ENCODE measurements around the gene LRGUK.

LRGUK gene

GRCh38 chr7:134200970-134201369 lies 73.8 kb downstream of the LRGUK start:
- Histone ChIP-seq H3K27ac (ENCODE audit: low read depth in 2 of 2, low read length in 2 of 2) (no peak overlapping the region), H3K9ac (ENCODE audit: low read depth in 1 of 2, low read length in 2 of 2) (no peak overlapping the region), H3K4me3 (ENCODE audit: low read length in 2 of 2) (no peak overlapping the region), H3K4me1 (ENCODE audit: control insufficient read depth in 2 of 2, insufficient read depth in 2 of 2, low read length in 2 of 2) (no peaks in the 10 kb centered on the region), H3K36me3 (ENCODE audit: control insufficient read depth in 2 of 2, insufficient read depth in 2 of 2, low read length in 2 of 2) (no peaks in the 10 kb centered on the region), H3K9me3 (ENCODE audit: control insufficient read depth in 2 of 2, low read length in 2 of 2) (no peaks in the 10 kb centered on the region), H3K27me3 (ENCODE audit: control insufficient read depth in 2 of 2, insufficient read depth in 2 of 2, low read length in 2 of 2) (no peaks in the 10 kb centered on the region)

DNA sequence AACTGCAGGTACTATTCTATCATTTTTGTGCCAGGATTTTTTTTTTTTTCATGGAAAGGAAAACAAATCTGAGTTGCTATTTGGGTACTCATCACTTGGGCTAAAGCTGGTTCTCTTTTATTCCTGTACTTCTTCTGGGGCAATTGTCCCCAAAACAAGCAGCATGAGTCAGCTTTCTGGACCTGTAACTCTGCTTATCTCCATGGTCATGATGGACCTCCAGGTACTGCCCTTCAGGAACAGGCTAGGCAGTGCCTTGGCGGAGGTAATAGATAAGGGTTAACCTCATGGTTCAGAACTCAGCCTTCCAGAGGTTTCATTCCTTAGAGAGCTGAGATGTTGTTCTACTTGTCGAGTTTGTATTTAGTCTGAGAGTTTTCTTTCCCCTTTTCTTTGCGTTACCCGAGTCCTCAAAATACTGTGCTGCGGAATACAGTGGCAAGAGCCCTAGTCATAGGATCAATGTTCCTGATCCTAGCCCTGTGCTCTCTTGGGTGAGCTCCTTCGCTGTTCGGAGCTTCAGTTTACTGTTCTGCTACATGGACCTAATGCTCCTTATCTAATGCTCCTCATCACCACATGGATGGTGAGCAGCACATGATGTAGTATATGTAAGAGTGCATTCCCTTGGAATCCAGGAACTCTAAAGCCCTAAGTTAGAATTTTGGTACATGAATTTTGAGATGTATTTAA lies 74.6 kb downstream of the LRGUK start:
- Histone ChIP-seq H3K9me3 (ENCODE audit: control insufficient read depth in 2 of 2, low read length in 2 of 2) (no peaks in the 10 kb centered on the region), H3K4me3 (ENCODE audit: low read length in 2 of 2) (no peak overlapping the region), H3K9ac (ENCODE audit: low read depth in 1 of 2, low read length in 2 of 2) (no peak overlapping the region), H3K27ac (ENCODE audit: low read depth in 2 of 2, low read length in 2 of 2) (no peak overlapping the region), H3K4me1 (ENCODE audit: control insufficient read depth in 2 of 2, insufficient read depth in 2 of 2, low read length in 2 of 2) (no peaks in the 10 kb centered on the region), H3K36me3 (ENCODE audit: control insufficient read depth in 2 of 2, insufficient read depth in 2 of 2, low read length in 2 of 2) (no peaks in the 10 kb centered on the region), H3K27me3 (ENCODE audit: control insufficient read depth in 2 of 2, insufficient read depth in 2 of 2, low read length in 2 of 2) (no peaks in the 10 kb centered on the region)

- Histone ChIP-seq H3K4me1 (ENCODE audit: control insufficient read depth in 2 of 2, insufficient read depth in 2 of 2, low read length in 2 of 2) (no peaks in the 10 kb centered on the region), H3K9ac (ENCODE audit: low read depth in 1 of 2, low read length in 2 of 2) (no peak overlapping the region), H3K27ac (ENCODE audit: low read depth in 2 of 2, low read length in 2 of 2) (no peak overlapping the region), H3K36me3 (ENCODE audit: control insufficient read depth in 2 of 2, insufficient read depth in 2 of 2, low read length in 2 of 2) (no peaks in the 10 kb centered on the region), H3K4me3 (ENCODE audit: low read length in 2 of 2) (no peak overlapping the region), H3K9me3 (ENCODE audit: control insufficient read depth in 2 of 2, low read length in 2 of 2) (no peaks in the 10 kb centered on the region), H3K27me3 (ENCODE audit: control insufficient read depth in 2 of 2, insufficient read depth in 2 of 2, low read length in 2 of 2) (no peaks in the 10 kb centered on the region)
These were observed 76.2 kb downstream of the LRGUK start for GRCh38 chr7:134203186-134203889.

- H3K27ac ChIP-seq (ENCODE audit: low read depth in 2 of 2, low read length in 2 of 2) = no peak overlapping the region
- H3K36me3 ChIP-seq (ENCODE audit: control insufficient read depth in 2 of 2, insufficient read depth in 2 of 2, low read length in 2 of 2) = no peaks in the 10 kb centered on the region
- no peak overlapping the region for H3K4me3 ChIP-seq (ENCODE audit: low read length in 2 of 2)
- H3K4me1 ChIP-seq (ENCODE audit: control insufficient read depth in 2 of 2, insufficient read depth in 2 of 2, low read length in 2 of 2) = no peaks in the 10 kb centered on the region
- no peak overlapping the region for H3K9ac ChIP-seq (ENCODE audit: low read depth in 1 of 2, low read length in 2 of 2)
- no peaks in the 10 kb centered on the region for H3K9me3 ChIP-seq (ENCODE audit: control insufficient read depth in 2 of 2, low read length in 2 of 2)
- H3K27me3 ChIP-seq (ENCODE audit: control insufficient read depth in 2 of 2, insufficient read depth in 2 of 2, low read length in 2 of 2) = no peaks in the 10 kb centered on the region
These were observed 82.3 kb downstream of the LRGUK start for GRCh38 chr7:134209322-134210015.

DNA sequence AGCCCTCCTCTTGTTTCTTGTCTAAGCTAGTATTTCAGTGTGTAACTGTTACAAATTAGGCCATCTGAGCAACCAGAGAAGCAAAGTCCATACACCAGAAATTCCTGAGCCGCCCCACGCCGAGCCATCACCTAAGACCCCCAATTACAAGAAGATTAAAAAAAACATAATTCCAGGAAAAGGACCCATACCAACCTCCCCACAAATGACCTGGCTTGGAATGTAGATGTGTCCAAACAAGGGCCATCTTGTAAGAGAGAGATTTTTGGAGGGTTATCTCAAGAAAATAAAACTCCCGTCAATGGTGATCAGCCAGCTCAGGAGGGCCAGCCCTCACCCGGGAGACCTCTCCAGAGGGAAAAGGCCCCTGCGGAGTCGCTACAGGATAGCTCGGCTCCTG lies 83.1 kb downstream of the LRGUK start:
- Histone ChIP-seq H3K4me3 (ENCODE audit: low read length in 2 of 2) (no peak overlapping the region), H3K4me1 (ENCODE audit: control insufficient read depth in 2 of 2, insufficient read depth in 2 of 2, low read length in 2 of 2) (no peaks in the 10 kb centered on the region), H3K9ac (ENCODE audit: low read depth in 1 of 2, low read length in 2 of 2) (no peak overlapping the region), H3K36me3 (ENCODE audit: control insufficient read depth in 2 of 2, insufficient read depth in 2 of 2, low read length in 2 of 2) (no peaks in the 10 kb centered on the region), H3K27ac (ENCODE audit: low read depth in 2 of 2, low read length in 2 of 2) (no peak overlapping the region), H3K27me3 (ENCODE audit: control insufficient read depth in 2 of 2, insufficient read depth in 2 of 2, low read length in 2 of 2) (no peaks in the 10 kb centered on the region), H3K9me3 (ENCODE audit: control insufficient read depth in 2 of 2, low read length in 2 of 2) (no peaks in the 10 kb centered on the region)

DNA sequence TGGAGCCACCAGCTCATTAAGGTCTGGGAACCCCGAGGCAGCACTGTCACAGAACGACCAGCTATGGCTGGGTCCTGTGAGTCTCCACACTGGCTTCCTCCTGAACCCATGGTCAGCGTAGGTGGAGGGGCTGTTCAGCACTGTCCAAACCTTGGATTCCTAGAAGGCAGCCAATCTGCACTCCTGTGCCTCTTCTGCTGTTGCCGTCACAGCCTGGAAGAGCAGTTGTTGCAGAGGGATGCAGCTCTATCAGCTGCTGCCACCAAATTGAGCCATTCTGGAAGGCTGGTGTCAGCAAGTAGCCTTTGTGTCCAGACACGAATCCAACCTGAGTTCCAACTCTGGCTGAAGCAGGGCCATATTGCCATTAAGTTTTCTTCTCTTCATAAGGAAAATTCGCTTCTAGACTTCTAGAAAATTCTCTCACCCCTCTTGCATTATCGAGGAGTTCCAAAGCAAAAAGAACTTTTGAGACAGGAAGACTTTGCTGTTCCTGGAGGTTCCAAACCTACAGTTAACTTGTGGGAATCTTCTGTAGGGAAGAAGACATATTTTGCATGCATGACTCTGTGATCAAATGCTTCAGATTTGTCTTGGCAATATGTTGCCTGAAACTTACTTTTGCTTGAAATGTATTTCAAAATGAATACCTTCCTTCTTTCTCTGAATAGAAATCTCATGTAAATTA lies 84.0 kb downstream of the LRGUK start:
- no peak overlapping the region for H3K27ac ChIP-seq (ENCODE audit: low read depth in 2 of 2, low read length in 2 of 2)
- H3K9ac ChIP-seq (ENCODE audit: low read depth in 1 of 2, low read length in 2 of 2) = no peak overlapping the region
- H3K4me3 ChIP-seq (ENCODE audit: low read length in 2 of 2) = no peak overlapping the region
- no peaks in the 10 kb centered on the region for H3K36me3 ChIP-seq (ENCODE audit: control insufficient read depth in 2 of 2, insufficient read depth in 2 of 2, low read length in 2 of 2)
- no peaks in the 10 kb centered on the region for H3K4me1 ChIP-seq (ENCODE audit: control insufficient read depth in 2 of 2, insufficient read depth in 2 of 2, low read length in 2 of 2)
- H3K27me3 ChIP-seq (ENCODE audit: control insufficient read depth in 2 of 2, insufficient read depth in 2 of 2, low read length in 2 of 2) = no peaks in the 10 kb centered on the region
- no peaks in the 10 kb centered on the region for H3K9me3 ChIP-seq (ENCODE audit: control insufficient read depth in 2 of 2, low read length in 2 of 2)

- no peaks in the 10 kb centered on the region for H3K27me3 ChIP-seq (ENCODE audit: control insufficient read depth in 2 of 2, insufficient read depth in 2 of 2, low read length in 2 of 2)
- no peak overlapping the region for H3K4me3 ChIP-seq (ENCODE audit: low read length in 2 of 2)
- H3K27ac ChIP-seq (ENCODE audit: low read depth in 2 of 2, low read length in 2 of 2) = no peak overlapping the region
- no peaks in the 10 kb centered on the region for H3K4me1 ChIP-seq (ENCODE audit: control insufficient read depth in 2 of 2, insufficient read depth in 2 of 2, low read length in 2 of 2)
- no peak overlapping the region for H3K9ac ChIP-seq (ENCODE audit: low read depth in 1 of 2, low read length in 2 of 2)
- H3K36me3 ChIP-seq (ENCODE audit: control insufficient read depth in 2 of 2, insufficient read depth in 2 of 2, low read length in 2 of 2) = no peaks in the 10 kb centered on the region
- no peaks in the 10 kb centered on the region for H3K9me3 ChIP-seq (ENCODE audit: control insufficient read depth in 2 of 2, low read length in 2 of 2)
These were observed 84.7 kb downstream of the LRGUK start for GRCh38 chr7:134211817-134212216.

DNA sequence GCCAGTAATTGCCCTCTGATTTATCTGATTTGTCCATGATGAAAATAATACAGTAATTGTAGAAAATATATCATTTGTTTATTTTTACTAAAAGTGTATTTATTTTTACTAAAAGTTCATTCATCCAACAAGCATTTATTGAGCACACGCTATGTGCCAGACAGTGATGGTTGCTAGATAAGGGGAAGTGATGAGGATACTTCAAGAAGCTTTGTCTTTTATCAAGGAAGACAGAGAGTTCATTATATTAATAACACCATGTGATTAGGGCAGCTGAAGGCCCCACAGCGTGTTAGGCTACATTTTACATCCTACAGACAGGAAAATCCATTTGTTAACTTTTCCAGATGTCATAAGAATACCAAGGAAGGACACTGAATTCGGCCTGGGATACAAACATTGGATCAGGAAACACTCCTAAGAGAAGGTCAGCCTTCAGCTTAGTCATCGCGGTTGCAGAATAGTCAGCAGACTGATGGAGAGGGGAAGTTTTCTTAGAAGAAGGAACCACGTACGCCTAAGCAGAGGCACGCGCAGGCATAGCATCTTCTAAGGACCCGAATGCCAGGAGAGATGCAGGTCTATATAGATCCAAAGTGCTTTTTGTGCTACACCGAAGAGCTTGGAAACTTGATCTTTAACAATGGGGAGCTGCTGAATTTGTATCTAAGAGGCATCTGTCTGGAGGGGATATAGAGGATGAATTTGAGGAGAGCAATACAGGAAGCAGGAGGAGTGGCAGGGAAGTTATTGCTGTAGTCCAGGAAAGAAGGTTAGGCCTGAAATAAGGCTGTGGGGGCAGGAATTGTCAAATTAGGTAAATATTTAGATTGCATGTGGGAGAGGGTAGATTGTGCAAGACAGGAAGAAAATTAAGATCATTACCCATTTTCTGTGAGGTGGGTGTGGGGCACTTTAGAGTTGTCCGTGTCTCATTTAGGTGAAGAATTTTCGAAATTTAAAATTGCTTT lies 85.7 kb downstream of the LRGUK start:
- Histone ChIP-seq H3K9ac (ENCODE audit: low read depth in 1 of 2, low read length in 2 of 2) (no peak overlapping the region), H3K4me3 (ENCODE audit: low read length in 2 of 2) (no peak overlapping the region), H3K9me3 (ENCODE audit: control insufficient read depth in 2 of 2, low read length in 2 of 2) (no peaks in the 10 kb centered on the region), H3K27me3 (ENCODE audit: control insufficient read depth in 2 of 2, insufficient read depth in 2 of 2, low read length in 2 of 2) (no peaks in the 10 kb centered on the region), H3K36me3 (ENCODE audit: control insufficient read depth in 2 of 2, insufficient read depth in 2 of 2, low read length in 2 of 2) (no peaks in the 10 kb centered on the region), H3K4me1 (ENCODE audit: control insufficient read depth in 2 of 2, insufficient read depth in 2 of 2, low read length in 2 of 2) (no peaks in the 10 kb centered on the region), H3K27ac (ENCODE audit: low read depth in 2 of 2, low read length in 2 of 2) (no peak overlapping the region)

- Histone ChIP-seq H3K9me3 (ENCODE audit: control insufficient read depth in 2 of 2, low read length in 2 of 2) (no peaks in the 10 kb centered on the region), H3K9ac (ENCODE audit: low read depth in 1 of 2, low read length in 2 of 2) (no peak overlapping the region), H3K27me3 (ENCODE audit: control insufficient read depth in 2 of 2, insufficient read depth in 2 of 2, low read length in 2 of 2) (no peaks in the 10 kb centered on the region), H3K27ac (ENCODE audit: low read depth in 2 of 2, low read length in 2 of 2) (no peak overlapping the region), H3K36me3 (ENCODE audit: control insufficient read depth in 2 of 2, insufficient read depth in 2 of 2, low read length in 2 of 2) (no peaks in the 10 kb centered on the region), H3K4me3 (ENCODE audit: low read length in 2 of 2) (no peak overlapping the region), H3K4me1 (ENCODE audit: control insufficient read depth in 2 of 2, insufficient read depth in 2 of 2, low read length in 2 of 2) (no peaks in the 10 kb centered on the region)
These were observed 93.1 kb downstream of the LRGUK start for GRCh38 chr7:134220236-134220635.
